MM.1S (cell line): ENCODE data around the gene CBX6.

Experiments used
- DNase-seq: peaks from one replicate; pipeline ENCODE4 v3.0.0-alpha.2; 2015
- H2AFZ ChIP-seq: fragments of 300-600 bp; sonication (generic); 2 replicates; pipeline ENCODE4 v1.6.0; 2016; ENCODE audit warnings: antibody characterized with exemption, low read length
- H3F3A ChIP-seq: fragments of 300-600 bp; sonication (generic); 2 replicates; pipeline ENCODE4 v1.6.1; 2016; ENCODE audit warnings: mild to moderate bottlenecking, antibody characterized with exemption, low read length, moderate library complexity, mixed read lengths; ENCODE audit not compliant: insufficient read depth
- H3K27ac ChIP-seq: fragments of 300-600 bp; sonication (generic); 2 replicates; pipeline ENCODE4 v1.5.1; 2016; ENCODE audit warnings: mild to moderate bottlenecking, low read length
- H3K27me3 ChIP-seq: fragments of 300-600 bp; sonication (generic); replicated peaks from 2 replicates; pipeline ENCODE4 v1.6.0; 2016; ENCODE audit warnings: low read length; ENCODE audit not compliant: insufficient read depth
- H3K36me3 ChIP-seq: fragments of 300-600 bp; sonication (generic); replicated peaks from 2 replicates; pipeline ENCODE4 v1.6.1; 2016; ENCODE audit warnings: mild to moderate bottlenecking, low read length, mixed read lengths; ENCODE audit not compliant: insufficient read depth
- H3K4me1 ChIP-seq: fragments of 300-600 bp; sonication (generic); 2 replicates; pipeline ENCODE4 v1.6.1; 2016; ENCODE audit warnings: low read length, mixed read lengths
- H3K4me2 ChIP-seq: fragments of 300-600 bp; sonication (generic); 2 replicates; pipeline ENCODE4 v1.6.0; 2016; ENCODE audit warnings: low read depth, low read length
- H3K4me3 ChIP-seq: fragments of 300-600 bp; sonication (generic); 2 replicates; pipeline ENCODE4 v1.5.1; 2016; ENCODE audit warnings: low read length, mixed read lengths
- H3K79me2 ChIP-seq: fragments of 300-600 bp; sonication (generic); 2 replicates; pipeline ENCODE4 v1.6.1; 2016; ENCODE audit warnings: mixed run types, low read length, mixed read lengths
- H3K9ac ChIP-seq: fragments of 300-600 bp; sonication (generic); 2 replicates; pipeline ENCODE4 v1.6.1; 2016; ENCODE audit warnings: low read length, mixed read lengths
- H3K9me2 ChIP-seq: fragments of 300-600 bp; sonication (generic); replicated peaks from 2 replicates; pipeline ENCODE4 v1.6.1; 2016; ENCODE audit warnings: mild to moderate bottlenecking, low read length, mixed read lengths; ENCODE audit not compliant: insufficient read depth
- H3K9me3 ChIP-seq: fragments of 300-600 bp; sonication (generic); replicated peaks from 2 replicates; pipeline ENCODE4 v1.6.1; 2016; ENCODE audit warnings: mild to moderate bottlenecking, low read length, mixed read lengths; ENCODE audit not compliant: insufficient read depth
- H4K20me1 ChIP-seq: fragments of 300-600 bp; sonication (generic); 2 replicates; pipeline ENCODE4 v1.6.1; 2016; ENCODE audit warnings: mild to moderate bottlenecking, low read length, moderate library complexity, mixed read lengths; ENCODE audit not compliant: insufficient read depth
- CTCF ChIP-seq: fragments of 300-600 bp; sonication (generic); IDR thresholded peaks from 2 replicates; pipeline ENCODE4 v1.5.1; 2016; ENCODE audit warnings: antibody characterized with exemption, low read length, mixed read lengths
- EZH2 ChIP-seq: fragments of 300-600 bp; sonication (generic); optimal IDR thresholded peaks from 2 replicates; pipeline ENCODE3; 2017; ENCODE audit warnings: low read depth, mild to moderate bottlenecking, antibody characterized with exemption, low read length, mixed read lengths
- EZH2phosphoT487 ChIP-seq: fragments of 300-600 bp; sonication (generic); IDR thresholded peaks from 2 replicates; pipeline ENCODE4 v1.6.1; 2018; ENCODE audit warnings: antibody characterized with exemption, low read length

The CBX6 gene

DNA sequence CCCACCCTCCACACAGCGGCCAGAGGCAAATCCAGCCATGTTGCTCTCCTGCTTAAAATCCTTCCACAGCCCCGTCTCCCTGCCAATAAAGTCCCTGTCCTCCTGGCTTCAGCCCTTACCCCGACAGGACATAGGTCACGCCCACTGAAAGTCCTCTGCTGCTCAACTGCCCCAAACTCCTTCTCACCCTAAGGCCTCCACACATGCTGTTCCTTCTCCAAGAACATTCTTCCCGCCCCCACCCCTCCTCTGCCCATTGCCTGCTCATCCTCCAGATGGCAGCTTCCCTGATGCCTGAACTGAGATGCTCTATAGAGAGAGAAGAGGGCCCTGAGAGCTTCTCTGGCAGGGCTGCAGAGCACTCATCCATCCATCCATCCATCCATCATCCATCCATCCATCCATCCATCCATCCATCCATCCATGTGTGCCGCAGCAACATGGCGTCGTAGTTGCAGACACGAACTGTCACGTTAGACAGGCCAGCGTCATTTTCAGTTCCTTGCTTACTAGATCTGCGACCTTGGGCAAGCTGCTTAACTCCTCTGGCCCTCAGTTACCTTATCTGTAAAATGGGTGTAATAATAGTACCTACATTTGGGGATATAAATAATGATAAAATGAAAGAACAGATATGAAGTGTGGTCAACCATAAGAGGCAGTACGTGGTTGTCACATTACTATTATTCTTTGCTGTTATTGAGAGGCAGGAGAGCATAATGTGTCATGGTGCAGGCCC, 37.6 kb downstream of the CBX6 start:
- H3K4me2 ChIP-seq = no peak overlapping the region
- no peaks in the 10 kb centered on the region for H3K36me3 ChIP-seq
- H3K9me3 ChIP-seq = no peaks in the 10 kb centered on the region
- no peaks in the 10 kb centered on the region for H3K4me1 ChIP-seq
- no peak overlapping the region for H3K9ac ChIP-seq
- H3F3A ChIP-seq = no peaks in the 10 kb centered on the region
- no peak overlapping the region for H3K4me3 ChIP-seq
- H2AFZ ChIP-seq = no peak overlapping the region
- peaks cover 93% of the 10 kb centered on the region for H3K27me3 ChIP-seq
- DNase-seq = no peak
- TF ChIP-seq EZH2phosphoT487 (no peak), EZH2 (no peak), CTCF (no peak)
- H3K79me2 ChIP-seq = no peaks in the 10 kb centered on the region
- H3K27ac ChIP-seq = no peak overlapping the region
- no peaks in the 10 kb centered on the region for H3K9me2 ChIP-seq
- no peaks in the 10 kb centered on the region for H4K20me1 ChIP-seq

DNA sequence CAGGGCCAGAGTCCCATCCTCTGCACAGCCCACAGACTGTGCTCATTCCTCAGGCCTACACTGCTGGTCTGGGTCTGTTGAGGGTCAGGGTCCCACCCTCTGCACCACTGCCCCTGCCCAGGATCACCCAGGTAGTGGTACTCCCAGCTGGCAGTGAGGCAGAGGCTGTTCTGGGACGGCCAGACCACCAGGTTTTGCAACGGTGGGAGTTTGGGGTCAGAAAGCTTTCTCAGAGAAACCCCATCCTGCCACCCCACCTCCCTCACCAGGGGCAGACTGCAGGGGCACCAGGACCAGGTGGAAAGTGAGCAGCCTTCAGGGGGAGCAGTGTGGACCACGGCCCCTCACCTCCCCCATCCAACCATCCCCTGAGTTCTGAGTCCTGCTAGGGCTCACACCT, 39.0 kb downstream of the CBX6 start:
- no peaks in the 10 kb centered on the region for H3K9me2 ChIP-seq
- no peak overlapping the region for H3K4me2 ChIP-seq
- H3K9me3 ChIP-seq = no peaks in the 10 kb centered on the region
- peaks cover 96% of the 10 kb centered on the region for H3K27me3 ChIP-seq
- no peaks in the 10 kb centered on the region for H4K20me1 ChIP-seq
- no peaks in the 10 kb centered on the region for H3K4me1 ChIP-seq
- TF ChIP-seq EZH2 = no peak
- TF ChIP-seq CTCF = no peak
- no peak for TF ChIP-seq EZH2phosphoT487
- no peaks in the 10 kb centered on the region for H3K36me3 ChIP-seq
- no peaks in the 10 kb centered on the region for H3F3A ChIP-seq
- no peak overlapping the region for H3K9ac ChIP-seq
- H3K79me2 ChIP-seq = no peaks in the 10 kb centered on the region
- H2AFZ ChIP-seq = no peak overlapping the region
- no peak for DNase-seq
- no peak overlapping the region for H3K27ac ChIP-seq
- no peak overlapping the region for H3K4me3 ChIP-seq

DNA sequence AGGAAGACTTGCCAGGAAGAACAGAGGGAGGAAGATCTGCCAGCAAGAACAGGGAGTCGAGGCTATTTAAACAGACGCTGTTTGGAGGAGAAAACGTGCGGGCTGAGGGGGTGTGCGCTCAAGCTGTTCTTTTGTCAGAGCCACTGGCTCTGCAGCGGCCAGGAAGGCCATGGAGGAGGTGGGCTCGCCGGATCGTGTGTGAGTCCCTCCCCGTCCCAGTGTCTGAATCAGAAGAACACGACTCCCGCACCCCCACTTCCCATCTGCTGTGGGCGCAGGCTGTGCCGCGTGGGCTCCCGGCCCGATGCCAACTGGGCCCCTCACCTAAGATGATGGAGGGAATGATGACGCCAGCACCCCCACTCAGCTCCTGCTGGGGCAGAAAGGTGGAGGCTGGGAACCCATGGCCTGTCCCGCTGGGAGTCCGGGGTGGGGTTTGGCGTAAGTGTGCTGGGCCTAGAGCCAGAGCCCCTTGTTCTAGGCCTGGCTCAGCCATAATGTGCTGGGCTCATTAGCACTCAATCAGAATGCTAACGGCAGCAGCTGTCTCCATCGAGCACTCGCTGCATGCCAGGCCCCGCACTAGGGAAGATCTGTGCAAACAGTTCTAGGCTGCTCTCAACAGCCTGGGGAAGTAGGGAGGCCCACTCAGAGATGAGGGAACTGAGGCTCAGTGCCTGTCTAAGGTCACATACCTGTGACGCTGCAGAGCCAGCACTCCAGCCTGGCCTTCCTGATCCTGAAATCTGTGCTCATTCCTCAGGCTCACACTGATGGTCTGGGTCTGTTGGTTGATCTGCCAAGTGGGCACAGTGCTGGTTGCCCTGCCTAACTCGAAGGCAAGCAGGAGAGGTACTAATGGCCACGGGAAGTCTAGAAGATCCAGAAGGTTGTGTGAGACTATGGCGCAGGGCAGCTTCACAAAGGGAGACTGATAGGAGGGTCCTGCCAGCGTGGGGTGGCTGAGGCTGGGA, 39.7 kb downstream of the CBX6 start:
- DNase-seq = no peak
- no peaks in the 10 kb centered on the region for H3F3A ChIP-seq
- H4K20me1 ChIP-seq = no peaks in the 10 kb centered on the region
- no peak overlapping the region for H2AFZ ChIP-seq
- H3K4me2 ChIP-seq = no peak overlapping the region
- no peaks in the 10 kb centered on the region for H3K36me3 ChIP-seq
- H3K27me3 ChIP-seq = peaks cover 97% of the 10 kb centered on the region
- no peaks in the 10 kb centered on the region for H3K9me3 ChIP-seq
- H3K79me2 ChIP-seq = no peaks in the 10 kb centered on the region
- no peak overlapping the region for H3K4me3 ChIP-seq
- H3K27ac ChIP-seq = no peak overlapping the region
- H3K9me2 ChIP-seq = no peaks in the 10 kb centered on the region
- TF ChIP-seq EZH2 = no peak
- TF ChIP-seq EZH2phosphoT487 = no peak
- TF ChIP-seq CTCF = no peak
- H3K9ac ChIP-seq = no peak overlapping the region
- no peaks in the 10 kb centered on the region for H3K4me1 ChIP-seq
